Measurements from ENCODE around the gene SLC25A4.
"Not testable (repeated sequence)": the region's sequence is repeated elsewhere in the genome, so short reads cannot be mapped to it uniquely, and the experiment has no call there.

- TF ChIP-seq BACH2 (CRISPR knock-in tag; IDR thresholded peaks at IDR 0.05; ENCODE audit: borderline replicate concordance); ZC3H10 (CRISPR knock-in tag; IDR thresholded peaks at IDR 0.05); ARNTL (CRISPR knock-in tag; IDR thresholded peaks at IDR 0.05; ENCODE audit: borderline replicate concordance, low read depth); PPARA (CRISPR knock-in tag; IDR thresholded peaks at IDR 0.05; ENCODE audit: borderline replicate concordance); CSRNP3 (CRISPR knock-in tag; IDR thresholded peaks at IDR 0.05); ZFP30 (CRISPR knock-in tag; IDR thresholded peaks at IDR 0.05); ZFP3 (CRISPR knock-in tag; IDR thresholded peaks at IDR 0.05); ISL1 (CRISPR knock-in tag; IDR thresholded peaks at IDR 0.05); RARB (CRISPR knock-in tag; IDR thresholded peaks at IDR 0.05); CSDC2 (CRISPR knock-in tag; IDR thresholded peaks at IDR 0.05); ZNF70 (CRISPR knock-in tag; IDR thresholded peaks at IDR 0.05): not testable (repeated sequence)
- TF ChIP-seq, protein P1, sequence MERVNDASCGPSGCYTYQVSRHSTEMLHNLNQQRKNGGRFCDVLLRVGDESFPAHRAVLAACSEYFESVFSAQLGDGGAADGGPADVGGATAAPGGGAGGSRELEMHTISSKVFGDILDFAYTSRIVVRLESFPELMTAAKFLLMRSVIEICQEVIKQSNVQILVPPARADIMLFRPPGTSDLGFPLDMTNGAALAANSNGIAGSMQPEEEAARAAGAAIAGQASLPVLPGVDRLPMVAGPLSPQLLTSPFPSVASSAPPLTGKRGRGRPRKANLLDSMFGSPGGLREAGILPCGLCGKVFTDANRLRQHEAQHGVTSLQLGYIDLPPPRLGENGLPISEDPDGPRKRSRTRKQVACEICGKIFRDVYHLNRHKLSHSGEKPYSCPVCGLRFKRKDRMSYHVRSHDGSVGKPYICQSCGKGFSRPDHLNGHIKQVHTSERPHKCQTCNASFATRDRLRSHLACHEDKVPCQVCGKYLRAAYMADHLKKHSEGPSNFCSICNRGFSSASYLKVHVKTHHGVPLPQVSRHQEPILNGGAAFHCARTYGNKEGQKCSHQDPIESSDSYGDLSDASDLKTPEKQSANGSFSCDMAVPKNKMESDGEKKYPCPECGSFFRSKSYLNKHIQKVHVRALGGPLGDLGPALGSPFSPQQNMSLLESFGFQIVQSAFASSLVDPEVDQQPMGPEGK (CRISPR knock-in tag; IDR thresholded peaks at IDR 0.05; ENCODE audit: borderline replicate concordance): not testable (repeated sequence)
- TF ChIP-seq, protein P2, sequence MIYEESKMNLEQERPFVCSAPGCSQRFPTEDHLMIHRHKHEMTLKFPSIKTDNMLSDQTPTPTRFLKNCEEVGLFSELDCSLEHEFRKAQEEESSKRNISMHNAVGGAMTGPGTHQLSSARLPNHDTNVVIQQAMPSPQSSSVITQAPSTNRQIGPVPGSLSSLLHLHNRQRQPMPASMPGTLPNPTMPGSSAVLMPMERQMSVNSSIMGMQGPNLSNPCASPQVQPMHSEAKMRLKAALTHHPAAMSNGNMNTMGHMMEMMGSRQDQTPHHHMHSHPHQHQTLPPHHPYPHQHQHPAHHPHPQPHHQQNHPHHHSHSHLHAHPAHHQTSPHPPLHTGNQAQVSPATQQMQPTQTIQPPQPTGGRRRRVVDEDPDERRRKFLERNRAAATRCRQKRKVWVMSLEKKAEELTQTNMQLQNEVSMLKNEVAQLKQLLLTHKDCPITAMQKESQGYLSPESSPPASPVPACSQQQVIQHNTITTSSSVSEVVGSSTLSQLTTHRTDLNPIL (CRISPR knock-in tag; IDR thresholded peaks at IDR 0.05; ENCODE audit: low read depth): not testable (repeated sequence)
- TF ChIP-seq, protein P3, sequence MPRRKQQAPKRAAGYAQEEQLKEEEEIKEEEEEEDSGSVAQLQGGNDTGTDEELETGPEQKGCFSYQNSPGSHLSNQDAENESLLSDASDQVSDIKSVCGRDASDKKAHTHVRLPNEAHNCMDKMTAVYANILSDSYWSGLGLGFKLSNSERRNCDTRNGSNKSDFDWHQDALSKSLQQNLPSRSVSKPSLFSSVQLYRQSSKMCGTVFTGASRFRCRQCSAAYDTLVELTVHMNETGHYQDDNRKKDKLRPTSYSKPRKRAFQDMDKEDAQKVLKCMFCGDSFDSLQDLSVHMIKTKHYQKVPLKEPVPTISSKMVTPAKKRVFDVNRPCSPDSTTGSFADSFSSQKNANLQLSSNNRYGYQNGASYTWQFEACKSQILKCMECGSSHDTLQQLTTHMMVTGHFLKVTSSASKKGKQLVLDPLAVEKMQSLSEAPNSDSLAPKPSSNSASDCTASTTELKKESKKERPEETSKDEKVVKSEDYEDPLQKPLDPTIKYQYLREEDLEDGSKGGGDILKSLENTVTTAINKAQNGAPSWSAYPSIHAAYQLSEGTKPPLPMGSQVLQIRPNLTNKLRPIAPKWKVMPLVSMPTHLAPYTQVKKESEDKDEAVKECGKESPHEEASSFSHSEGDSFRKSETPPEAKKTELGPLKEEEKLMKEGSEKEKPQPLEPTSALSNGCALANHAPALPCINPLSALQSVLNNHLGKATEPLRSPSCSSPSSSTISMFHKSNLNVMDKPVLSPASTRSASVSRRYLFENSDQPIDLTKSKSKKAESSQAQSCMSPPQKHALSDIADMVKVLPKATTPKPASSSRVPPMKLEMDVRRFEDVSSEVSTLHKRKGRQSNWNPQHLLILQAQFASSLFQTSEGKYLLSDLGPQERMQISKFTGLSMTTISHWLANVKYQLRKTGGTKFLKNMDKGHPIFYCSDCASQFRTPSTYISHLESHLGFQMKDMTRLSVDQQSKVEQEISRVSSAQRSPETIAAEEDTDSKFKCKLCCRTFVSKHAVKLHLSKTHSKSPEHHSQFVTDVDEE (CRISPR knock-in tag; IDR thresholded peaks at IDR 0.05): not testable (repeated sequence)
These were observed 23.6 kb upstream of the SLC25A4 start for GRCh38 chr4:185119467-185119866.

Measured in SK-N-SH treated with all-trans-retinoic acid at 6 μM for 48 hours (cell line).